Measurements from ENCODE around the gene LTO1. TPM values are rescaled to one million over a fixed set of nuclear protein-coding genes. Genes with fewer than 3 reads are reported as not detected.

The LTO1 gene
- total RNA-seq, 1 donor from 2014 or later: 13.4 TPM

GRCh38 chr11:69647390-69647748 is 27.8 kb downstream of the LTO1 start:
- no peak for DNase-seq (ENCODE audit: low read depth)

GRCh38 chr11:69646493-69647389 is 28.4 kb downstream of the LTO1 start:
- no peak for DNase-seq (ENCODE audit: low read depth)

- no peak for DNase-seq (ENCODE audit: low read depth)
These were observed 29.2 kb downstream of the LTO1 start for GRCh38 chr11:69645801-69646492.

GRCh38 chr11:69644962-69645675 is 30.0 kb downstream of the LTO1 start:
- no peak for DNase-seq (ENCODE audit: low read depth)

- peak; percentile 88 for DNase-seq (ENCODE audit: low read depth)
These were observed 30.8 kb downstream of the LTO1 start for GRCh38 chr11:69644071-69644961.

- no peak for DNase-seq (ENCODE audit: low read depth)
These were observed 31.5 kb downstream of the LTO1 start for GRCh38 chr11:69643646-69644045.

- DNase-seq (ENCODE audit: low read depth): peak; percentile 84
These were observed 32.1 kb downstream of the LTO1 start for GRCh38 chr11:69642913-69643632.

GRCh38 chr11:69642549-69642912 is 32.6 kb downstream of the LTO1 start:
- DNase-seq (ENCODE audit: low read depth): peak; percentile 28

- DNase-seq (ENCODE audit: low read depth): peak; percentile 22
These were observed 33.2 kb downstream of the LTO1 start for GRCh38 chr11:69641681-69642548.

GRCh38 chr11:69640995-69641581 is 34.1 kb downstream of the LTO1 start, which contains the start of gene CCND1:
Gene CCND1 (plus strand): TSS chr11:69641156. CDS start chr11:69641314, 158 bp downstream.
- peak; percentile 92 for DNase-seq (ENCODE audit: low read depth)

- DNase-seq (ENCODE audit: low read depth): peak; percentile 33
These were observed 34.7 kb downstream of the LTO1 start for GRCh38 chr11:69640260-69640994.

GRCh38 chr11:69639831-69640230 is 35.3 kb downstream of the LTO1 start:
- no peak for DNase-seq (ENCODE audit: low read depth)

GRCh38 chr11:69638941-69639681 is 36.0 kb downstream of the LTO1 start:
- DNase-seq (ENCODE audit: low read depth): peak; percentile 97

- DNase-seq (ENCODE audit: low read depth): peak; percentile 64
These were observed 36.9 kb downstream of the LTO1 start for GRCh38 chr11:69637941-69638871.

- DNase-seq (ENCODE audit: low read depth): no peak
These were observed 37.8 kb downstream of the LTO1 start for GRCh38 chr11:69637198-69637940.

All from myocyte (in vitro differentiated cells).